K562 (cell line): ENCODE data around the gene BCAR3.
A peak's percentile ranks its signal among the peaks of the same experiment; 100 is the strongest.

Source experiments
- ADNP ChIP-seq: fragments of 200-800 bp; sonication (Bioruptor generic); IDR thresholded peaks from 2 replicates; pipeline ENCODE4 v1.6.1; 2016; ENCODE audit warnings: missing genetic modification characterization, missing compliant biosample characterization
- CEBPB ChIP-seq: fragments of 450-650 bp; IDR thresholded peaks from 2 replicates; pipeline ENCODE4 v1.6.1; 2016; ENCODE audit warnings: missing genetic modification characterization, missing compliant biosample characterization
- EP300 ChIP-seq: IDR thresholded peaks from 2 replicates; pipeline ENCODE4 v1.6.1; 2012; ENCODE audit warnings: low read length, improper control_type of control experiment
- FOS ChIP-seq: IDR thresholded peaks from 3 replicates; pipeline ENCODE4 v1.6.1; 2011; ENCODE audit not compliant: insufficient read length; ENCODE audit errors: extremely low read depth
- RAD21 ChIP-seq, 2 experiments: fragments of 250-450 bp in 1 of 2; fragments of 450-650 bp in 1 of 2; sonication (Bioruptor Pico) in 1 of 2; formaldehyde crosslinking in 1 of 2; IDR thresholded peaks in 1 of 2; conservative IDR thresholded peaks in 1 of 2; 2 replicates each; pipeline versions ENCODE4 v1.4.0 to v1.8.0; 2020 to 2022; ENCODE audit warnings: mild to moderate bottlenecking in 2 of 2, moderate library complexity in 1 of 2
- SMAD1 ChIP-seq: fragments of 150-350 bp; IDR thresholded peaks from 2 replicates; pipeline ENCODE4 v1.6.1; 2014; ENCODE audit warnings: low read length, low read depth; ENCODE audit not compliant: partially characterized antibody
- SMAD3 ChIP-seq: fragments of 450-650 bp; formaldehyde crosslinking; conservative IDR thresholded peaks from 2 replicates; pipeline ENCODE4 v1.4.0; 2020; ENCODE audit warnings: mild to moderate bottlenecking
- SP2 ChIP-seq: IDR thresholded peaks from 2 replicates; pipeline ENCODE4 v1.6.1; 2011; ENCODE audit warnings: mild to moderate bottlenecking, low read depth, low read length, moderate library complexity; ENCODE audit not compliant: poor library complexity, severe bottlenecking; ENCODE audit errors: extremely low read depth
- SPI1 ChIP-seq: IDR thresholded peaks from 2 replicates; pipeline ENCODE4 v1.6.1; 2011; ENCODE audit warnings: low read depth, low read length, control low read depth, borderline replicate concordance
- TCF7L2 ChIP-seq: fragments of 150-350 bp; IDR thresholded peaks from 2 replicates; pipeline ENCODE4 v1.6.1; 2016; ENCODE audit warnings: low read depth, mild to moderate bottlenecking, low read length, moderate library complexity
- TF ChIP-seq, protein P1 (sequence below), 3 experiments: IDR thresholded peaks in 2 of 3; conservative IDR thresholded peaks in 1 of 3; 2 replicates each; pipeline ENCODE4 v1.5.1; 2011 to 2012; ENCODE audit warnings: low read length in 3 of 3, mild to moderate bottlenecking in 3 of 3, control low read depth in 2 of 3, improper control_type of control experiment in 1 of 3, inconsistent platforms in 1 of 3, low read depth in 1 of 3, mixed read lengths in 1 of 3, moderate library complexity in 1 of 3; ENCODE audit not compliant: insufficient read depth in 2 of 3

DNA sequence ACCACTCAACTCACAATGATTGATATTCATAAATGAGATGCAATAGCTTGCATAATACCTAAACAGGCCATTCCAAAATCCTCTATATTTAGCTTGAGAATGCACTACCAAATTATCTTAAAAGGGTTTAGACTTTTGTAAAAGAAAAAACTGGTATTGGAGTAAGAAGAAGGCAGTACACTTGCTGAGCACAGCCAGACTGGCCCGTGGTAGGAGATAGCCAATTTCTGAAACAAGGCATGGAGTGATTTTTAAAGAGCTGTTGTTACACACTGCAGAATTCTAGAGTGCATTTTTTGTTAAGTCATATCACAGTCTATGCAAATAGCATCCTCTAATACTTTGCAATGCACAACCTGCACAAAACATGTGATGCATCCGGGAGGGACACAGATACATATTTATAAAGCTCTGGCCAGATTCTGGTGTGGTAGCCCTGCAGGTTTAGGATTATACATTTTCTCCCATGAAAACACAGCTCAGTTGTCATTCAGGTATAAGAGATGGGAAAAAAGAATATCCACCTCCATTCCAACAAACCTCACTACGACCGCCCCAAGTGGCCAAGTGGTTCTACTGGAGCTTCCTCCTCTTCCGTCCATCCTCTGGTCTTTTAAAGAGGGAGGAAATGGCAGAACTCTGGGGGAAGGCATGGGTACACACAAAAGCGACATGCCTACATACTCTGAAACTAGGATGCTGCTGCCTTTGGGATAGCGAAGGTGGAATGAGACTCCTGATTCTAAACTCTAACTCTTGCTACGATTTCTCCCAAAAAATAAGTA, 40.8 kb downstream of the BCAR3 start:
- TF ChIP-seq SP2 (no peak), RAD21 (CRISPR knock-in tag; conservative IDR thresholded peaks at IDR 0.05 in 1 of 2, IDR thresholded peaks at IDR 0.05 in 1 of 2) (peak in 1 of 2 experiments; percentile 18; a peak in 1 of 4 replicates), ADNP (tag) (no peak), SMAD1 (no peak), EP300 (no peak), CEBPB (tag) (no peak), FOS (no peak), SPI1 (peak; percentile 5; the same call in 1 of the 2 replicates), SMAD3 (CRISPR knock-in tag) (no peak), TCF7L2 (no peak)
- TF ChIP-seq, protein P1, sequence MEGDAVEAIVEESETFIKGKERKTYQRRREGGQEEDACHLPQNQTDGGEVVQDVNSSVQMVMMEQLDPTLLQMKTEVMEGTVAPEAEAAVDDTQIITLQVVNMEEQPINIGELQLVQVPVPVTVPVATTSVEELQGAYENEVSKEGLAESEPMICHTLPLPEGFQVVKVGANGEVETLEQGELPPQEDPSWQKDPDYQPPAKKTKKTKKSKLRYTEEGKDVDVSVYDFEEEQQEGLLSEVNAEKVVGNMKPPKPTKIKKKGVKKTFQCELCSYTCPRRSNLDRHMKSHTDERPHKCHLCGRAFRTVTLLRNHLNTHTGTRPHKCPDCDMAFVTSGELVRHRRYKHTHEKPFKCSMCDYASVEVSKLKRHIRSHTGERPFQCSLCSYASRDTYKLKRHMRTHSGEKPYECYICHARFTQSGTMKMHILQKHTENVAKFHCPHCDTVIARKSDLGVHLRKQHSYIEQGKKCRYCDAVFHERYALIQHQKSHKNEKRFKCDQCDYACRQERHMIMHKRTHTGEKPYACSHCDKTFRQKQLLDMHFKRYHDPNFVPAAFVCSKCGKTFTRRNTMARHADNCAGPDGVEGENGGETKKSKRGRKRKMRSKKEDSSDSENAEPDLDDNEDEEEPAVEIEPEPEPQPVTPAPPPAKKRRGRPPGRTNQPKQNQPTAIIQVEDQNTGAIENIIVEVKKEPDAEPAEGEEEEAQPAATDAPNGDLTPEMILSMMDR (IDR thresholded peaks at IDR 0.05 in 2 of 3, conservative IDR thresholded peaks at IDR 0.05 in 1 of 3; ENCODE audit: insufficient read depth in 2 of 3, low read depth in 1 of 3, low read length in 3 of 3) = peak; percentile 20 to 45 (median 28); a peak in 4 of 6 replicates
